GM18517 (cell line): ENCODE measurements around the gene S100A16.
"Not testable (repeated sequence)": the region's sequence is repeated elsewhere in the genome, so short reads cannot be mapped to it uniquely, and the experiment has no call there.

Experiments
- ATAC-seq: cut with Tn5 transposase; IDR thresholded peaks from one replicate; pipeline ENCODE4 v1.9.1; 2021; ENCODE audit warnings: mild to moderate bottlenecking, moderate library complexity; ENCODE audit not compliant: unreplicated experiment

S100A16 gene

GRCh38 chr1:153565529-153566374 is 47.2 kb downstream of the S100A16 start, which contains the start of gene S100A2:
Gene S100A2, minus strand, starts transcription at chr1:153565844. Its CDS starts 1,967 bp downstream, at chr1:153563877.
- no peak for ATAC-seq

- no peak for ATAC-seq
Measured at GRCh38 chr1:153563991-153564390, 48.9 kb downstream of the S100A16 start.

GRCh38 chr1:153563483-153563901 is 49.4 kb downstream of the S100A16 start:
- ATAC-seq = no peak

- not testable (repeated sequence) for ATAC-seq
Measured at GRCh38 chr1:153562021-153562420, 50.9 kb downstream of the S100A16 start.

GRCh38 chr1:153561466-153561985 is 51.4 kb downstream of the S100A16 start:
- ATAC-seq = no peak

- ATAC-seq = no peak
Measured at GRCh38 chr1:153560771-153561465, 52.0 kb downstream of the S100A16 start.

- ATAC-seq = no peak
Measured at GRCh38 chr1:153560241-153560640, 52.7 kb downstream of the S100A16 start.

- no peak for ATAC-seq
Measured at GRCh38 chr1:153557877-153558276, 55.1 kb downstream of the S100A16 start.
